Mononuclear cell (primary cell): ENCODE results near the gene STK33. TPM values are rescaled to one million over a fixed set of nuclear protein-coding genes. Genes with fewer than 3 reads are reported as not detected.

ENCODE experiments used
- H3K27me3 ChIP-seq: 2 replicates; pipeline ENCODE4 v1.6.0; 2011; ENCODE audit warnings: low read length, control low read depth; ENCODE audit not compliant: insufficient read depth
- H3K4me1 ChIP-seq: 2 replicates; pipeline ENCODE4 v1.5.1; 2011; ENCODE audit warnings: mild to moderate bottlenecking, low read length, control low read depth; ENCODE audit not compliant: insufficient read depth
- H3K4me3 ChIP-seq: 2 replicates; pipeline ENCODE4 v1.5.1; 2011; ENCODE audit warnings: mild to moderate bottlenecking, low read length, moderate library complexity
- H3K9me3 ChIP-seq: 2 replicates; pipeline ENCODE4 v1.5.1; 2011; ENCODE audit warnings: low read depth, mild to moderate bottlenecking, control low read depth, low read length
- total RNA-seq: library from RNA; depleted of rRNA; stranded (reverse); fragments of >200 nt; gene quantifications from one replicate; pipeline ENCODE4 v1.2.3, GENCODE V29; 2012

Gene STK33
- total RNA-seq, 1 donor, result 1.2 TPM

DNA sequence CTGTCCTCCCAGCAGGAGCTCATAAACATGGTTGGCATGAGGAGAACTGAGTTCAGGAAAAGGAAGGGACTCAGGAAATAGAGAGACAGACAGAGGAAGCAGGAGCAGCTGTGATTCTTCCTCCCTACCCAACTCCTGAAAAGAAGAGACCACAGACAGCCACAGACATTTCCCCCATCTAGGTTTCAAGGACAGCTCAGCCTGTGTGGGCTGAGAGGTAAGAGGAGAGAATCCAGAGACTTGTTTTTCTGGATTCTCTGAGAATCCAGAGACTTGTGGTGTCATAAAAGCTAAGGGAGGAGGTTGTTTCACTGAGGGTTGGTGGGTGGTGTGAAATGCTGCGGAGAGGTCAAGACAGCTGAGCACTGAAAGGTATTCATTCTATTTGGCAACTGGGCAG is 19.0 kb upstream of the STK33 start:
- no peak overlapping the region for H3K4me3 ChIP-seq
- H3K9me3 ChIP-seq, result no peaks in the 10 kb centered on the region
- H3K27me3 ChIP-seq, result no peaks in the 10 kb centered on the region
- H3K4me1 ChIP-seq, result no peaks in the 10 kb centered on the region

DNA sequence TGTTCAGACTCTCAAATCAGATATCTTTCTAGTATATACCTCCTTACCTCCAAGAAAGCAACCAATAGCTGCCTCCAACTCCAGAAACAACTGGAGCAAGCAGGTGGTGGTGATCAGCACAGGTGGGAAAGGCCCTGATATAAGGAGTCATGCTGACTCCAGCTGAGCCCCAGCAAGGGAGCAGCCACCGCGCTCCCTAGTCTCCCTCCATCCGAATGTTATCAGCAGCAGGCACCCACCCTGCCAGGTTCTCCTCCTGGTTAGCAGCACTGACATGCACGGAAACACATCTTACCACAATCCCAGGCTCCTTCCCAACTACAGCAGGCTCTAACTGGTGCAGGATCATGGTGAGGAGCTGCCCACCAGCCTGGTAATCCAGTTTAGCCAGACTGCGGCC is 18.5 kb upstream of the STK33 start:
- Histone ChIP-seq H3K4me1 (no peaks in the 10 kb centered on the region), H3K9me3 (no peaks in the 10 kb centered on the region), H3K27me3 (no peaks in the 10 kb centered on the region), H3K4me3 (no peak overlapping the region)

DNA sequence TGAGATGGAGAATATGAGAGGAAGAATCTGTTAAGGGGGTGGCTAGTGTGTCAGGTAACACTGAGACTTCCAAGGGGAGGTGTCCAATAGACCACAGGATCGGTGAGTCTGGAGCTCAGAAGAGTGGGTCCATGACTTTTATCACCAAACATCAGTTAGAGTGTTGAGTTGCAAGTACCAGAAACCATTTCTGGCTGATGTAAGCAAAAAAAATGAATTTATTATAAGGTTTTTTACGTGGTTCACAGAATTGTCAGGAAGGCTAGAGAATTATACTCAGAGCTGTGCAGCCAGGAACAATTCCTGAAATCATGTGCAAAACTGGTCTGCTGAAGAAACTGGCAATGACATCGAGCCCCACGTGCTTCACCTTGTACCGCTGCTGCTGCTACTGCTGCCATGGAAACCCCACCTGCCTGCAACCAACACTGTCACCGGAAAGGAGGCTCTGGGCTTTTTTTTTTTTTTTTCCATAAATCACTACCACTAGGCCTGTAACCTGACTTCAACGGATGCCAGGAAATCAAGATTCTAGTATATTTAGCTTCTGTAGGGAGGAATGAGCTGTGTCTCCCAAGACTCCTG is 16.6 kb upstream of the STK33 start:
- no peaks in the 10 kb centered on the region for H3K27me3 ChIP-seq
- H3K4me3 ChIP-seq, result no peak overlapping the region
- H3K4me1 ChIP-seq, result no peaks in the 10 kb centered on the region

DNA sequence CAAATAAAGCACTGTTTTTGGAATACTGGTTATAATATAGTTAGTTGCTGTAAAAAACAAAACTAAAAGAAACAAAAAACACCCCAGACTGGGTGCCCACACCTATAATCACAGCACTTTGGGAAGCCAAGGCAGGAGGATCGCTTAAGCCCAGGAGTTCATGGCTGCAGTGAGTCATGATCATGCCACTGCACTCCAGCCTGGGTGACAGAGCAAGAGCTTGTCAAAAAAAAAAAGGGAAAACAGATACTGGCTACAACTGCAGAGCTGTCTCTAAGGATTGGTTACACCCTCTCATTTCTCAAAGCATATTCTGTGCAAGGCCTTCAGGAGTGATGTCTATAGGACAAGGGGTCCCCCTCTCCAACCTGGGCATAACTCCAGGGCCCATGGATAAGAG is 14.6 kb upstream of the STK33 start:
- H3K4me1 ChIP-seq, result no peaks in the 10 kb centered on the region
- H3K9me3 ChIP-seq, result no peaks in the 10 kb centered on the region
- H3K4me3 ChIP-seq, result no peak overlapping the region
- H3K27me3 ChIP-seq, result no peaks in the 10 kb centered on the region

More for the DNA sequence above, 16.6 kb upstream of the STK33 start:
- no peaks in the 10 kb centered on the region for H3K9me3 ChIP-seq

DNA sequence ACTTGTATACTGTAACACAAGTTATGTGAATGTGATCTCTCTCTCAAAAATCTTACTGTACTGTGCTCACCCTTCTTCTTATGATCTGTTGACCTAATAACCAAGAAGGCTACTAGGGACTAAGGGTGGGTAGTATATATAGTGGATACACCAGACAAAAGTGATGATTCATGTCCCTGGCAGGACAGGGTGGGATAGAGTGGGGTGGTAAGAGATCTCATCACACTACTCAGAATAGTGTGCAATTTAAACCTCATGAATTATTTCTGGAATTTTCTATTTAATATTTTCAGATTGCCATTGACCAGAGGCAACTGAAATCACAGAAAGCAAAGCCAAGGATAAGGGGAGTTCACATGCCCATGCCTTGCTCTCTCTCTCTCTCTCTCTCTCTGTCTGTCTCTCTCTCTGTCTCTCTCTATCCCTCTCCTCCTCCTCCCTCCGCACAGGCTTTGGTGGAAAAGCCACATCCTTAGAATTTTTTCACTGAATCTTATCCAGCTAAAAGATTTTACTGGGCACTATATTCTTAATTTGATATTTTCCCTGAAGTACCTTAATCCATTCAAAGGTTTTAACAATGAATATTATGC is 12.0 kb upstream of the STK33 start:
- no peaks in the 10 kb centered on the region for H3K27me3 ChIP-seq
- H3K4me3 ChIP-seq, result no peak overlapping the region
- H3K4me1 ChIP-seq, result no peaks in the 10 kb centered on the region
- no peaks in the 10 kb centered on the region for H3K9me3 ChIP-seq

DNA sequence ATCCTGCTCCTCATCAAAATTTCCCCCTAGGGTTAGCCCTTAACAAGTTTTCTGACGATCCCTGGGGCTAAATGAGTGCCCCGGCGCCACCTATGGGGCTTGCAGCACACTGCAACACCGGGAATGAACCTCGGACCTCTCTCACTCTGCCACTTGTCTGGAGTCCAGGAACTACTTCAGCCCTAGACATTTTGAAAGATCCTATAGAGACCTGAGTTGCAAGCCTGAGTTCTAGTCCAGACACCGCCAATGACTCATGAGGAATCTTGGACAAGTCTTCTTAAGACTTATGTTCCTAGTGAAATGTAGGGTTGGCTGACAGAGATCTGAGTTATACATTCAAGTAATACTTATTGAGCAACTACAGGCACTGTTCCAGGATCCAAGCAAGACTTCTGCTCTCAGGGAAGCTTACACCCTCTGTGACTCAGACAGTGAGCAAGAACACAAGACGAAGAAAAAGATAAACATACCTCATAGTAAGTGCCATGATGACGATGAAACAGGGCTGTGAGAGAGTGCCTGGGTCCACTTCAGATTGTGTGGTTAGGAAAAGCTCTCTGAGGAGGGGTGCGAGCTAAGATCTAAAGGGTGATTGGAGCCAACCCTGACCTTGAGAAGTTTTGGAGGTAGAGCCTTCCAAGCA is 10.2 kb upstream of the STK33 start:
- Histone ChIP-seq H3K9me3 (no peaks in the 10 kb centered on the region), H3K27me3 (no peaks in the 10 kb centered on the region), H3K4me3 (no peak overlapping the region), H3K4me1 (no peaks in the 10 kb centered on the region)

DNA sequence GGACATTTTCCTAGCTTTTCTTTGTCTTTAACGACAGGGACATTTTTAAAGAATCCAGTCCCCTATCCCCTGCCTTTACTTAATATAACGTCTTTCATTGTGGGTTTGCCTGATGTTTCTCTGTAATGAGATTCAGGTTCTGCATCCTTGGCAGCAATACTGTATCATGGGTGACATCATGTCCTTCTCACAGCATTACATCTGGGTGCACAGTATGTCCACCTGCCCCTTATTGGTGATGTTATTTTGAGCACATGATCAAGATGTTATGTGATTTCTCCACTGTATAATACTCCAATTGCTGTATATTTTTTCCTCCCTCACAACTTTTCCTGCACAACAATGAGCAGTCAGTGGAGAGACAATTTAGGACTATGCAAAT is 9.7 kb upstream of the STK33 start:
- no peak overlapping the region for H3K4me3 ChIP-seq
- H3K27me3 ChIP-seq, result no peaks in the 10 kb centered on the region
- no peaks in the 10 kb centered on the region for H3K9me3 ChIP-seq
- H3K4me1 ChIP-seq, result no peaks in the 10 kb centered on the region

DNA sequence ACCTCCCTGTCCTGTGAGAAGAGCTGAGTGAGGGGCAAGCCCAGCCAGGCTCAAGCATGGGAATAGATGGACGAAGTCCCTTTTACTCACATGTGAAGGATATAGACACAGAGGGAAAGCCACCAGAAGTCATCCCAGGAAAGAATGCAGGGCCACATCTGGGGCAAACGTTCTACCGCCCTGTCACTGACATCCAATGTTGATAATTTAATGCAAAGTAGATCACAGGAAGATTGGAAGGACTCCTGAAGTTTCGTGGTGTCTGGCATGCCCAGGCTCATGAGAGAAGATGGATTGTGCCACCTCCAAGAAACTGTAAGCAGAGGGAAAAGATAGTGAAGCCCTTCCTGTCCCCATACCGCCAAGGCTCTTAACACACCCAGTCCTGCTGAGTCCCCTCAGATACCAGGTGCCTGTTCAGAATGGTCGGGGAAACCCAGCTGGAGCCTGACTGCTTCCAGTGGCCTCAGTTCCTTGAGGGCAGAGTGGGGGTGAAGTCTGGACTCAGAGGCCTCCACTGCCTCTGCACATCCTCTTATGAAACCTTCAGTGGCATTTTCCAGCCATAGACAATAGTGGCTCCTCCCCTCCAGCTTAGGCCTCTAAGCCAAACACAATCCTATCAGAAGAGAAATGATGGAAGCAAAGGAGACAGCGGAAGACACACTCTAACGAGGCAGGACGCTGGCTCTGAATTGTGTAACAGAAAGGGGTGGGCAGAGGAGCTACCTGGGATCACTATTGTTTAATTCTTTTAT is 7.5 kb upstream of the STK33 start:
- no peaks in the 10 kb centered on the region for H3K4me1 ChIP-seq
- H3K4me3 ChIP-seq, result no peak overlapping the region

DNA sequence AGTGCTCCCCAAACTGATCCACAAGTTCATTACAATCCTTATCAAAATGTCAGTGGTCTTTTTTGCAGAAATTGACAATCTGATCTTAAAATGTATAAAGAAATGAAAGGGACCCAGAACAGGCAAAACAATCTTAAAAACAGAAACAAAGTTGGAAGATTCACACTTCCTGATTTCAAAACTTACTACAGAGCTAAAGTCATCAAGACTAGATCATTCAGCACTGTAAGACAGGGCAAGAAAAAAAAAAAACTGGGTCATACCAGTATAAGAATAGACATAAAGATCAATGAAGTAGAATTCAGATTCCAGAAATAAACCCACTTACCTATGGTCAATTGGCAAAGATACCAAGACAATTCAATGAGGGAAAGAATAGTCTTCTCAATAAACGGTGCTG is 4.5 kb upstream of the STK33 start:
- no peak overlapping the region for H3K4me3 ChIP-seq

More for the DNA sequence above, 7.5 kb upstream of the STK33 start:
- no peaks in the 10 kb centered on the region for H3K9me3 ChIP-seq
- H3K27me3 ChIP-seq, result peaks cover 3% of the 10 kb centered on the region

DNA sequence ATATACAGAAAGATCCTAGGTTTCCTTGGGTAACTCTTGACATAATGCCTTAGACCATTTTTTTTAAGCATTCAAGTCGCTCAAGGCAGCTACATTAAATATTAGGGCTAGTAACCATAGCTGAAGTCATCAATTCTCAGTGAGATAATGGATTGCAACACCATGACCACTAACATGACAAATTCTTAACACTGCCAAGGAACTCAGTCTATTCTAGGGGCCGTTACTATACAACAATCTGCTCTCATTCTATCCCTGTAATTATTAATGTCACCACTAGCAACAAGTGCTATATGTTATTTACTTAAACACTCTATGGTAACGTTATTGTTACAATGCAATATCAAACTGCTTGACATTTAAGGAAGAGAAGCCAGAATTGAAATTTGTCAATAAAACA is 3.2 kb upstream of the STK33 start:
- no peak overlapping the region for H3K4me3 ChIP-seq
- H3K4me1 ChIP-seq, result peaks cover 7% of the 10 kb centered on the region
- peaks cover 21% of the 10 kb centered on the region for H3K27me3 ChIP-seq
- H3K9me3 ChIP-seq, result no peaks in the 10 kb centered on the region

More for the DNA sequence above, 4.5 kb upstream of the STK33 start:
- Histone ChIP-seq H3K27me3 (peaks cover 17% of the 10 kb centered on the region), H3K4me1 (peaks cover 7% of the 10 kb centered on the region), H3K9me3 (no peaks in the 10 kb centered on the region)

DNA sequence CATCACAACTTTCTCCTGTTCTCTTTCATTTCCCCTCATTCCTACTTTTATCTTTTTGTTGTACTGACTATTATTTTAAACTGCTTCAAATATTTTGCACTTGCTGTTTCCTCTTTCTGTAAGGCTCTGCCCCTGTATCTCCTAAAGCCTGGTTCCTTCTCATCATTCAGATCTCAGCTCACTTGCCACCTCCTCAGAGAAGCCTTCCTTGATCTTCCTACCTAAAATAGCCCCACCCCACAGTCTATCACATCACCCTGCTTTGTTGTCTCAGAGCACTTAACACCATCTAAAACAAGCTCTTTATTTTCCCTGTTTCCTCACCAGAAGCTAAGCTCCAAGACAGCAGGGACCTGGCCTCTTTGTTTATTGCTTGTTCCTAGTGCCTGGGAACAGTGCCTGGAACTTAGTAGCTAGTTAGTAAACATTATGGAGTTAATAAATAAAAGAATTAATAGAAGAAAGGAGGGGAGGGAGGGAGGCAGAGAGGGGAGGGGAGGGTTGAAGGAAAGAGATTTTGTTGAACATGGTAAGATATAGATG is 2.5 kb upstream of the STK33 start:
- Histone ChIP-seq H3K4me1 (peaks cover 7% of the 10 kb centered on the region), H3K4me3 (no peak overlapping the region), H3K27me3 (peaks cover 21% of the 10 kb centered on the region), H3K9me3 (no peaks in the 10 kb centered on the region)

DNA sequence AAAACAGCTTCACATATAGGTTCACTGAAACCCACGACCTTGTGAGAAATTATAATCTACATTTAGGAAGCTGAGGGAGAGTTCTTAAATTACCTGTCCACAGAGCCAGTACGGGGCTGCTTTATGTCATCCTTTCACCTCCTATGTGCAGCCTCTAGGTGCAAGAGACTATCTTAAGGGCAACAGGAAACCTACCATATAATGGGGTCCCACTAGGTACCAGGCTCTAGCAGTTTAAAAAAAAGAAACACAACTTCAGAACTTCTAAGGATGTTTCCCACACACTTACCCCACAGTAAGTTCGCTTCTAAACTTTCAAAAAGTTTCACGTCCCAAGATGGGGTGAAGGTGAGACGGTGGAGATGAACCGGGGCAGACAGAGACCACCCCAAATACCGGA is 573 bp downstream of the STK33 start:
- no peaks in the 10 kb centered on the region for H3K9me3 ChIP-seq
- peak overlapping the region; percentile 38 for H3K4me3 ChIP-seq
- peaks cover 21% of the 10 kb centered on the region for H3K27me3 ChIP-seq
- H3K4me1 ChIP-seq, result peaks cover 7% of the 10 kb centered on the region

DNA sequence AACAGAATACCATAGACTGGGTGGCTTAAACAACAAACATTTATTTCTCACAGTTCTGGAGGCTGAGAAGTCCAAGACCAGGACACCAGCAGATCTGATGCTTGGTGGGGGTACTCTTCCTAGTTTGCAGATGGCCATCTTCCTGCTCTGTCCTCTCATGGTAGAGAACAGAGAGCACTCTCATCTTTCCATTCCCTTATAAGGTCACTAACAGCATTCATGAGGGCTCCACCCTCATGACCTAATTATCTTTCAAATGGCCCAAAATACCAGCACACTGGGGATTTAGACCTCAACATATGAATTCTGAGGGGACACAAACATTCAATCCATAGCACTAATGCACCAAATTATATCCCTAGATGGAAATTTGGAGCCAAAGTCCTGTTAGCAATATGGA is 6.1 kb downstream of the STK33 start:
- no peak overlapping the region for H3K4me3 ChIP-seq
- H3K9me3 ChIP-seq, result no peaks in the 10 kb centered on the region
- H3K4me1 ChIP-seq, result no peaks in the 10 kb centered on the region
- no peaks in the 10 kb centered on the region for H3K27me3 ChIP-seq

DNA sequence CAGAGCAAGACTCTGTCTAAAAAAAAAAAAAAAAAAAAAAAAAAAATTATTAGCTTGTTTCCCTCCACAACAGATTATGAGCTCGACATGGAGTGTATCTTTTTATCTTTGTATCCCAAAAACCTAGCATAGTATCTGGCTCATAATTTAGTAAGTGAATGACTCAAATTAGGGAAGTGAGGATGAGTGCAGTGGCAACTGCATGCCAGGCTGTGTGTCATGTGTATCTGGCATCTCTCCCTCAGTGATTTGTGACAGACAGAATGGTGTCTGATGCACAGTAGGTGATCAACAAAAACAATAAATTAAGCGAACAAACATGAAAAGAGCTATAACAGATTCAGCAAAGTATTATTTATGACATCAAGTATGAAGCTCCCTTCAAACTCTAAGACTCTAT is 7.2 kb downstream of the STK33 start:
- H3K27me3 ChIP-seq, result no peaks in the 10 kb centered on the region
- H3K9me3 ChIP-seq, result no peaks in the 10 kb centered on the region
- no peaks in the 10 kb centered on the region for H3K4me1 ChIP-seq
- no peak overlapping the region for H3K4me3 ChIP-seq

DNA sequence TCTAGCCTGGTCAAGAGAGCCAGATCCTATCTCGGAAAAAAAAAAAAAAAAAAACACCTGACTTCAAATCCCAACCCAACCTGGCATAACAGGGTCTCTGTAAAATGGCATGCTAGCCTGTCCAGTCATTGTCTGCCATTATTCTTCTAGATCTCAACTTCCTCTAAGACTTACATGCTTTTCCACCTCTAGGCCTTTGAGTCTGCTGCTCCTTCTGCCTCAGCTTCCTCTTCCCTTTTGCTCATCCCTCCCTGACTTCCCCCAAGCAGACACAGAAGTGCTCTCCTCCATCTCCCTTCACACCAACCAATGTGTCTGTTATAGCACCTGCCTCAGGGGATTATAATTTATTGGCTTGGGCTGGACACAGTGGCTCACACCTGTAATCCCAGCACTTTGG is 7.8 kb downstream of the STK33 start:
- Histone ChIP-seq H3K4me3 (no peak overlapping the region), H3K27me3 (no peaks in the 10 kb centered on the region), H3K4me1 (no peaks in the 10 kb centered on the region), H3K9me3 (no peaks in the 10 kb centered on the region)
